Measurements from ENCODE around the gene LMO7.

LMO7 gene

GRCh38 chr13:75907044-75907443 is 270.9 kb downstream of the LMO7 start:
- DNase-seq = no peak

GRCh38 chr13:75908141-75908540 is 272.0 kb downstream of the LMO7 start:
- DNase-seq = no peak
